Cardiac fibroblast (primary cell): ENCODE data around the gene LTC4S.
"Not testable (repeated sequence)": the region's sequence is repeated elsewhere in the genome, so short reads cannot be mapped to it uniquely, and the experiment has no call there.

Source experiments
- DNase-seq, 2 donors: peaks; one replicate each; pipeline versions ENCODE4 v3.0.0 to v3.0.0-alpha.2; 2010; ENCODE audit warnings: low read depth in 2 of 2
- H3K4me3 ChIP-seq, 2 donors: replicated peaks in 1 of 2; 1 replicate in 1 of 2; 2 replicates in 1 of 2; pipeline ENCODE4 v1.5.1; 2011; ENCODE audit warnings: low read depth in 2 of 2, low read length in 2 of 2, mild to moderate bottlenecking in 2 of 2, moderate library complexity in 1 of 2
- CTCF ChIP-seq: IDR thresholded peaks from one replicate; pipeline ENCODE4 v1.5.1; 2011; ENCODE audit warnings: low read depth, mild to moderate bottlenecking, low read length, inconsistent platforms

The LTC4S gene

GRCh38 chr5:179793468-179794139, at the start of gene LTC4S:
TSS of gene LTC4S (plus strand) at chr5:179793986. CDS start at chr5:179794081, 95 bp downstream.
- H3K4me3 ChIP-seq, result peak within 1 kb of the TSS in 1 of 2 donors; percentile 27
- DNase-seq, result peak; percentile 33 to 93
- TF ChIP-seq CTCF, result no peak

GRCh38 chr5:179744106-179744505, 49.7 kb upstream of the LTC4S start:
- not testable (repeated sequence) for DNase-seq, H3K4me3 ChIP-seq

- no peak for TF ChIP-seq CTCF
- DNase-seq, result no peak
- H3K4me3 ChIP-seq, result no peak overlapping the region
Measured at GRCh38 chr5:179746872-179747271, 46.9 kb upstream of the LTC4S start.

GRCh38 chr5:179747811-179748210, 46.0 kb upstream of the LTC4S start:
- DNase-seq, result no peak

GRCh38 chr5:179749857-179750508, 43.8 kb upstream of the LTC4S start:
- TF ChIP-seq CTCF, result no peak
- H3K4me3 ChIP-seq, result no peak overlapping the region
- no peak for DNase-seq

More at GRCh38 chr5:179747811-179748210, 46.0 kb upstream of the LTC4S start:
- no peak for TF ChIP-seq CTCF
- H3K4me3 ChIP-seq, result no peak overlapping the region

GRCh38 chr5:179753971-179754370, 39.8 kb upstream of the LTC4S start:
- DNase-seq, result no peak
- H3K4me3 ChIP-seq, result no peak overlapping the region
- TF ChIP-seq CTCF, result no peak

- no peak for TF ChIP-seq CTCF
- no peak overlapping the region for H3K4me3 ChIP-seq
- DNase-seq, result peak in 1 of 2 donors; percentile 24
Measured at GRCh38 chr5:179755022-179755421, 38.8 kb upstream of the LTC4S start.
